Mesendoderm (in vitro differentiated cells): ENCODE results near the gene TAF9.
A peak's percentile ranks its signal among the peaks of the same experiment; 100 is the strongest.
"Not testable (repeated sequence)": the region's sequence is repeated elsewhere in the genome, so short reads cannot be mapped to it uniquely, and the experiment has no call there.

Experiments
- DNase-seq: peaks from one replicate; pipeline ENCODE4 v3.0.0; 2013
- H2AK5ac ChIP-seq: 2 replicates; pipeline ENCODE4 v1.6.1; 2013; ENCODE audit warnings: low read length, inconsistent platforms
- H2BK120ac ChIP-seq: 2 replicates; pipeline ENCODE4 v1.6.1; 2013; ENCODE audit warnings: low read depth, mild to moderate bottlenecking, low read length, moderate library complexity, mixed read lengths
- H2BK15ac ChIP-seq: replicated peaks from 2 replicates; pipeline ENCODE4 v1.6.1; 2013; ENCODE audit warnings: low read depth, mild to moderate bottlenecking, moderate library complexity
- H2BK5ac ChIP-seq: 2 replicates; pipeline ENCODE4 v1.6.1; 2013; ENCODE audit warnings: low read length, inconsistent platforms
- H3K18ac ChIP-seq: 2 replicates; pipeline ENCODE4 v1.6.1; 2013; ENCODE audit warnings: mild to moderate bottlenecking, low read length, mixed read lengths
- H3K23ac ChIP-seq: one replicate; pipeline ENCODE4 v1.6.1; 2013; ENCODE audit warnings: low read length
- H3K27ac ChIP-seq: 2 replicates; pipeline ENCODE4 v1.5.1; 2013; ENCODE audit warnings: low read depth, mild to moderate bottlenecking, inconsistent platforms, low read length, moderate library complexity
- H3K27me3 ChIP-seq: 2 replicates; pipeline ENCODE4 v1.6.1; 2013; ENCODE audit warnings: low read length, control low read depth, mild to moderate bottlenecking, inconsistent platforms; ENCODE audit not compliant: insufficient read depth, poor library complexity
- H3K36me3 ChIP-seq: 2 replicates; pipeline ENCODE4 v1.6.1; 2013; ENCODE audit warnings: low read length, inconsistent platforms; ENCODE audit not compliant: control insufficient read depth, insufficient read depth
- H3K4ac ChIP-seq: one replicate; pipeline ENCODE4 v1.6.1; 2013; ENCODE audit warnings: low read depth, mild to moderate bottlenecking, low read length, moderate library complexity
- H3K4me1 ChIP-seq: 2 replicates; pipeline ENCODE4 v1.6.1; 2013; ENCODE audit warnings: low read depth, low read length, inconsistent platforms; ENCODE audit not compliant: control insufficient read depth
- H3K4me2 ChIP-seq: 2 replicates; pipeline ENCODE4 v1.6.1; 2013; ENCODE audit warnings: low read length
- H3K4me3 ChIP-seq: 2 replicates; pipeline ENCODE4 v1.5.1; 2013; ENCODE audit warnings: mild to moderate bottlenecking, low read length
- H3K56ac ChIP-seq: one replicate; pipeline ENCODE4 v1.6.1; 2013; ENCODE audit warnings: low read length
- H3K79me1 ChIP-seq: 2 replicates; pipeline ENCODE4 v1.6.1; 2013; ENCODE audit warnings: low read length, inconsistent platforms
- H3K79me2 ChIP-seq: 2 replicates; pipeline ENCODE4 v1.6.1; 2013; ENCODE audit warnings: mild to moderate bottlenecking, low read length; ENCODE audit not compliant: control insufficient read depth, insufficient read depth
- H3K9ac ChIP-seq: 2 replicates; pipeline ENCODE4 v1.6.1; 2013; ENCODE audit warnings: low read length, inconsistent platforms
- H4K5ac ChIP-seq: one replicate; pipeline ENCODE4 v1.6.1; 2013; ENCODE audit warnings: low read length
- H4K8ac ChIP-seq: one replicate; pipeline ENCODE4 v1.6.1; 2013; ENCODE audit warnings: low read depth, mild to moderate bottlenecking, control low read depth, low read length, moderate library complexity
- WGBS: extraction: QIAGEN DNeasy Blood & Tissue Kit; methylation state at CpG from one replicate; pipeline ENCODE4 v1.1.7; 2013; ENCODE audit warnings: low lambda C conversion rate, missing lambda C conversion rate; ENCODE audit not compliant: insufficient coverage; ENCODE audit errors: extremely low coverage; 5-methylcytosine and 5-hydroxymethylcytosine counted together

The TAF9 gene

DNA sequence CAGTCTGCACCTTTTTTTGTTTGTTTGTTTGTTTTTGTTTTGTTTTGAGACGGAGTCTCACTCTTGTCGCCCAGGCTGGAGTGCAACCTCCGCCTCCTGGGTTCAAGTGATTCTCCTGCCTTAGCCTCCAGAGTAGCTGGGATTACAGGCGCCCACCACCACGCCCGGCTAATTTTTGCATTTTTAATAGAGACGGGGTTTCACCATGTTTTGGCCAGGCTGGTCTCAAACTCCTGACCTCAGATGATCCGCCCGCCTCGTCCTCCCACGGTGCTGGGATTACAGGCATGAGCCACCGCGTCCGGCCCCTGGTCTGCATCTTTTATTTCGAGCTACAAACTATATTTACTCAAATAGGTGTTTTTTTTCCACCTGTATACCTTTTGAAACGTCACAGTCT is 1.0 kb upstream of the TAF9 start:
- H3K36me3 ChIP-seq, H3K27ac ChIP-seq, H4K5ac ChIP-seq, H2BK120ac ChIP-seq, H3K18ac ChIP-seq, H3K23ac ChIP-seq, H2AK5ac ChIP-seq, H3K4me1 ChIP-seq, DNase-seq, H3K4ac ChIP-seq, H3K79me1 ChIP-seq, H2BK5ac ChIP-seq, H3K27me3 ChIP-seq, H2BK15ac ChIP-seq, H4K8ac ChIP-seq: not testable (repeated sequence)
- H3K56ac ChIP-seq = peak overlapping the region; percentile 74
- peak overlapping the region; percentile 82 for H3K4me2 ChIP-seq
- peak overlapping the region; percentile 73 for H3K4me3 ChIP-seq
- no CpG with 5 or more reads among the region's 16 CpGs for WGBS
- peaks cover 34% of the 10 kb centered on the region for H3K79me2 ChIP-seq
- peak overlapping the region; percentile 84 for H3K9ac ChIP-seq

DNA sequence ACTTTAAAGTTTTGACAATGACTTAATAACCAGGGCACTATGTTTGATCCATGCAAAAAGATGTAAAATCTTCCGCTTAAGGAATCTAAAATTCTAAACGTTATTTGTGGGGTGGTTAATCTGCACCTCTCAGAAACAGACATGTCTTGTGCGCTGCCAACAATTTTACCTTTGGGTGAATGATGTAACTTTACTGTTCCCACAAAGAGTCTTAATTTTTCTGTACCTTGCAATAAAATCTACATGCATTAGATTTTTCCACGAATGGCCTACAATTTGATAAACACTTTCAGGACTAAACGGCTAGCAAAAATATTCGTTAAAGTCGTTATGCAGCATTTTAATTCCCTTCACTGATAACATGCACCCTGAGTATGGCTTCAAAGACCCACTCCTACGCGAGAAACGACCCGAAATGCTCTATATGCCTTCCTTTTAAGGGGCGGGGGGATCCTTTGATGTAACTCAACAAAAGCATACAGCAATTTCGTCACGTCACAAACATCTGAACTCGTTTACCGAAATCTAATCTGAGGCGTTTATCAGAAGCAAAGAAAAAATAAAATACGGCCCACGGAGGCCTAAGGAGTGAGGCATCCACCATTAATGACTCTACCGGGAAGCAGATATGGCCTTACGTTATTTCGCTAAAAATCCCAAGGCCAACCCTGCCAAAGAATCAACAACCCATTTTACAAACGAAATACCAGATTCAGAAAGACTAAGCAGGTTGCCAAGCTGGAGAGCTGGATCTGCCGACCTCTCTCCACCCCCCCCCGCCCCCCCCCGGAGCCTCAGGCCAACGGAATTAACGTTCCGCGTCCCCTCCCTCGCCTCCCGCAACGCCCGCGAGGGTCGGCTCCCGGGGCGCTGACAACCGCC is 621 bp downstream of the TAF9 start:
- Histone ChIP-seq H2BK15ac (no peak overlapping the region), H3K4me1 (no peaks in the 10 kb centered on the region), H3K27ac (peak overlapping the region; percentile 95), H3K9ac (peak overlapping the region; percentile 84), H3K4ac (peak overlapping the region; percentile 86), H3K27me3 (no peaks in the 10 kb centered on the region), H4K5ac (no peak overlapping the region), H2AK5ac (no peak overlapping the region), H3K23ac (no peak overlapping the region), H4K8ac (peak overlapping the region; percentile 93), H3K56ac (peak overlapping the region; percentile 68), H3K79me1 (peaks cover 9% of the 10 kb centered on the region), H2BK5ac (no peak overlapping the region), H3K36me3 (peaks cover 5% of the 10 kb centered on the region), H3K18ac (peak overlapping the region; percentile 95), H3K79me2 (peaks cover 42% of the 10 kb centered on the region), H2BK120ac (peak overlapping the region; percentile 16), H3K4me3 (peak overlapping the region; percentile 94), H3K4me2 (peak overlapping the region; percentile 4)
- no CpG with 5 or more reads among the region's 39 CpGs for WGBS
- DNase-seq = peak; percentile 63

- Histone ChIP-seq H3K23ac (no peak overlapping the region), H3K4me3 (no peak overlapping the region), H3K56ac (peak overlapping the region; percentile 27), H3K9ac (peak overlapping the region; percentile 39), H2BK120ac (no peak overlapping the region), H4K5ac (no peak overlapping the region), H3K4me1 (no peaks in the 10 kb centered on the region), H3K79me2 (peaks cover 45% of the 10 kb centered on the region), H3K79me1 (peaks cover 9% of the 10 kb centered on the region), H3K4me2 (no peak overlapping the region), H4K8ac (no peak overlapping the region), H2BK5ac (no peak overlapping the region), H3K27me3 (no peaks in the 10 kb centered on the region), H3K36me3 (peaks cover 5% of the 10 kb centered on the region), H3K27ac (no peak overlapping the region), H2AK5ac (no peak overlapping the region), H3K4ac (no peak overlapping the region), H2BK15ac (no peak overlapping the region), H3K18ac (no peak overlapping the region)
- WGBS = no CpG with 5 or more reads among the region's 11 CpGs
- no peak for DNase-seq
These were observed 1.5 kb downstream of the TAF9 start for GRCh38 chr5:69367697-69368279.

DNA sequence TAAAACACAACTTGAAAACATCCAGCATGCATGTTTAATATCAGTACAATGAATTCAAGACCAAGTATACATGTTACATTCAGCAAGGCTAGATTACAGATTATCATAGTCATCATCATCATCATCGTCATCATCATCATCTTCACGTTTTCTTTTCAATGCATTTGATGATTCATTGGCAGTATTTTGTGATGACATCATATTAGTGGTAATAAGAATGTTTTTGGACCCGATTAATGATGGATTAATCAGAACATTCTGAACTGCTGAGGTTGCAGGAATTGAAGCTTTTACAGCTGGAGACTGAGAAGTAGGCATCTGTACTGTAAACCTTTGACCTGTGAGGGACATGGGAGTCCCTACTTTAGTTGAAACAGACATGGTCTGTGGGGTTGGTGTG is 4.5 kb downstream of the TAF9 start:
- no peak overlapping the region for H3K23ac ChIP-seq
- H2AK5ac ChIP-seq = no peak overlapping the region
- no peak overlapping the region for H3K4ac ChIP-seq
- no peak overlapping the region for H2BK15ac ChIP-seq
- H4K5ac ChIP-seq = no peak overlapping the region
- H3K18ac ChIP-seq = no peak overlapping the region
- H3K79me2 ChIP-seq = peaks cover 46% of the 10 kb centered on the region
- no peak overlapping the region for H3K4me3 ChIP-seq
- no peaks in the 10 kb centered on the region for H3K27me3 ChIP-seq
- H3K9ac ChIP-seq = no peak overlapping the region
- H3K4me1 ChIP-seq = no peaks in the 10 kb centered on the region
- H4K8ac ChIP-seq = no peak overlapping the region
- H3K79me1 ChIP-seq = peaks cover 10% of the 10 kb centered on the region
- no peak overlapping the region for H3K27ac ChIP-seq
- H2BK5ac ChIP-seq = no peak overlapping the region
- no peak overlapping the region for H2BK120ac ChIP-seq
- no peak for DNase-seq
- no CpG with 5 or more reads among the region's 3 CpGs for WGBS
- H3K56ac ChIP-seq = no peak overlapping the region
- H3K4me2 ChIP-seq = no peak overlapping the region
- peaks cover 5% of the 10 kb centered on the region for H3K36me3 ChIP-seq

DNA sequence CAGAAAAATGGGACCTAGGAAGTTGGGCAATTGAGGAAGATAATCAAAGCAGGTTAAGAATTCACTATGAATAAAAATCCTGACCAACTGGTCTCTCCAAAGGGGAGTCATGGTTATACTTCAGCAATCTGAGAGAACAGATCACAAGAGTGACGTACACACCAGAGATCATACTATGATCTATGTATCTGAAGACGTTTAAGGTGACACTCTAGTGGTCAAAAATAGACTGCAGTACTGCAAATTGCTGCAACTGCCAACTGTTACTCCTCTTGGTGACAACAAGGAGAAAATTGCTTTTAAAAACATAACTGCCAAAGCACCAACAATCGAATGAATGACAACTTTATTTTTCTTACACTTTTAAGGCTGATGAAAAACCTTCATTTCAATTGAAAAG is 4.9 kb downstream of the TAF9 start:
- Histone ChIP-seq H2BK5ac (no peak overlapping the region), H3K56ac (no peak overlapping the region), H3K79me2 (peaks cover 46% of the 10 kb centered on the region), H2BK15ac (no peak overlapping the region), H4K5ac (no peak overlapping the region), H3K36me3 (peaks cover 5% of the 10 kb centered on the region), H2BK120ac (no peak overlapping the region), H3K79me1 (peaks cover 10% of the 10 kb centered on the region), H3K4me2 (no peak overlapping the region), H3K23ac (no peak overlapping the region), H3K4ac (no peak overlapping the region), H3K27ac (no peak overlapping the region), H3K9ac (no peak overlapping the region), H3K27me3 (no peaks in the 10 kb centered on the region), H3K18ac (no peak overlapping the region), H4K8ac (no peak overlapping the region), H3K4me1 (no peaks in the 10 kb centered on the region), H2AK5ac (no peak overlapping the region), H3K4me3 (no peak overlapping the region)
- DNase-seq = peak; percentile 23
- WGBS = no CpG with 5 or more reads among the region's 3 CpGs
